A549 (cell line): ENCODE measurements around the gene CTCFL. TPM values are rescaled to one million over a fixed set of nuclear protein-coding genes. Genes with fewer than 3 reads are reported as not detected.
A peak's percentile ranks its signal among the peaks of the same experiment; 100 is the strongest.

ENCODE experiments used
- ATAC-seq, 2 experiments: fragments of 200-7000 bp in 1 of 2; fragments of >200 bp in 1 of 2; cut with Nextera tagmentation in 1 of 2; cut with Tn5 transposase in 1 of 2; 3 replicates each; pipeline versions ENCODE4 v1.8.0 to v1.9.1; 2018 to 2020; ENCODE audit warnings: mild to moderate bottlenecking in 1 of 2, moderate library complexity in 1 of 2
- CTCF ChIA-PET: fragments of 300-600 bp; sonication (Branson Sonifier 250); formaldehyde crosslinking; extraction: SDS; loops from one replicate; lab custom pipeline; 2021; ENCODE audit warnings: antibody characterized with exemption, inconsistent platforms; lab: Yijun Ruan, JAX
- POLR2A ChIA-PET: fragments of 350-600 bp; formaldehyde crosslinking; extraction: SDS; loops from one replicate; lab custom pipeline; 2021; ENCODE audit warnings: antibody characterized with exemption, inconsistent platforms; lab: Yijun Ruan, JAX
- DNase-seq, 2 experiments: peaks; one replicate each; pipeline versions ENCODE4 v3.0.0 to v3.0.0-alpha.2; 2011 to 2016; ENCODE audit warnings: low read depth in 1 of 2, low spot score in 1 of 2
- FAIRE-seq: peaks from 2 replicates; lab custom pipeline; 2011; peaks lifted over from hg19 to GRCh38; lab: Jason Lieb, UNC
- H3K27ac ChIP-seq, 2 experiments: fragments of >200 bp; sonication (Bioruptor Twin); formaldehyde crosslinking; 3 replicates each; pipeline ENCODE4 v1.5.1; 2016 to 2017
- H3K4me1 ChIP-seq: fragments of >200 bp; sonication (Bioruptor Twin); formaldehyde crosslinking; 3 replicates; pipeline ENCODE4 v1.6.1; 2016
- H3K4me2 ChIP-seq: fragments of >200 bp; sonication (Bioruptor Twin); formaldehyde crosslinking; 3 replicates; pipeline ENCODE4 v1.6.1; 2016
- H3K4me3 ChIP-seq: fragments of >200 bp; sonication (Bioruptor Twin); formaldehyde crosslinking; 3 replicates; pipeline ENCODE4 v1.5.1; 2016
- H3K9me3 ChIP-seq: fragments of >200 bp; sonication (Bioruptor Twin); formaldehyde crosslinking; 3 replicates; pipeline ENCODE4 v1.6.1; 2016
- BHLHE40 ChIP-seq: IDR thresholded peaks from 2 replicates; pipeline ENCODE4 v1.6.1; 2012; ENCODE audit warnings: low read depth, low read length, inconsistent platforms
- CBX8 ChIP-seq: fragments of 200-600 bp; sonication (generic); IDR thresholded peaks from 2 replicates; pipeline ENCODE4 v1.6.1; 2016
- CTCF ChIP-seq: fragments of >200 bp; sonication (Bioruptor Twin); formaldehyde crosslinking; IDR thresholded peaks from 3 replicates; pipeline ENCODE4 v1.5.1; 2016
- EP300 ChIP-seq, 2 experiments: fragments of >200 bp; sonication (Bioruptor Twin); formaldehyde crosslinking; IDR thresholded peaks; 2 replicates in 1 of 2; 3 replicates in 1 of 2; pipeline ENCODE4 v1.6.1; 2016 to 2017
- ESRRA ChIP-seq: fragments of 150-350 bp; IDR thresholded peaks from 2 replicates; pipeline ENCODE4 v1.6.1; 2014; ENCODE audit warnings: mild to moderate bottlenecking, low read length, borderline replicate concordance
- FOSL2 ChIP-seq, 2 experiments: fragments of 450-650 bp in 1 of 2; fragments of >200 bp in 1 of 2; sonication (Bioruptor Twin) in 1 of 2; formaldehyde crosslinking; IDR thresholded peaks; 2 replicates each; pipeline versions ENCODE4 v1.5.0 to v1.6.1; 2016 to 2020; ENCODE audit warnings: mild to moderate bottlenecking in 1 of 2, moderate library complexity in 1 of 2
- GATA3 ChIP-seq: IDR thresholded peaks from 2 replicates; pipeline ENCODE4 v1.6.1; 2012; ENCODE audit warnings: borderline replicate concordance
- HEYL ChIP-seq: fragments of 250-450 bp; sonication (Bioruptor Pico); IDR thresholded peaks from 2 replicates; pipeline ENCODE4 v1.8.0; 2021; ENCODE audit warnings: mild to moderate bottlenecking, moderate library complexity
- HOXB13 ChIP-seq: fragments of 250-450 bp; sonication (Bioruptor Pico); IDR thresholded peaks from 2 replicates; pipeline ENCODE4 v1.5.0; 2020; ENCODE audit warnings: low read depth, mild to moderate bottlenecking, moderate library complexity
- JUN ChIP-seq, 2 experiments: fragments of >200 bp; sonication (Bioruptor Twin); formaldehyde crosslinking; IDR thresholded peaks; 2 replicates in 1 of 2; 3 replicates in 1 of 2; pipeline ENCODE4 v1.6.1; 2016 to 2017
- JUNB ChIP-seq: fragments of >200 bp; sonication (Bioruptor Twin); formaldehyde crosslinking; IDR thresholded peaks from 2 replicates; pipeline ENCODE4 v1.6.1; 2016
- KDM1A ChIP-seq: fragments of 200-600 bp; sonication (generic); IDR thresholded peaks from 2 replicates; pipeline ENCODE4 v1.6.1; 2016; ENCODE audit warnings: low read depth, mild to moderate bottlenecking
- MAFK ChIP-seq: fragments of 450-650 bp; IDR thresholded peaks from 2 replicates; pipeline ENCODE4 v1.6.1; 2014; ENCODE audit not compliant: partially characterized antibody
- MAZ ChIP-seq: fragments of 150-350 bp; IDR thresholded peaks from 2 replicates; pipeline ENCODE4 v1.6.1; 2014; ENCODE audit warnings: antibody characterized with exemption, low read depth, low read length, borderline replicate concordance
- MYC ChIP-seq: IDR thresholded peaks from 2 replicates; pipeline ENCODE4 v1.6.1; 2012; ENCODE audit warnings: mild to moderate bottlenecking, inconsistent platforms, low read length, improper control_type of control experiment, borderline replicate concordance
- PHF8 ChIP-seq: fragments of 200-600 bp; sonication (generic); IDR thresholded peaks from 2 replicates; pipeline ENCODE4 v1.6.1; 2016; ENCODE audit warnings: low read depth, mild to moderate bottlenecking, antibody characterized with exemption, moderate library complexity, borderline replicate concordance
- POLR2AphosphoS2 ChIP-seq: conservative IDR thresholded peaks from 2 replicates; pipeline ENCODE4 v1.6.1; 2012; ENCODE audit warnings: low read length, improper control_type of control experiment, inconsistent platforms
- RAD21 ChIP-seq, 2 experiments: fragments of >200 bp in 1 of 2; sonication (Bioruptor Twin) in 1 of 2; formaldehyde crosslinking in 1 of 2; IDR thresholded peaks in 1 of 2; conservative IDR thresholded peaks in 1 of 2; 2 replicates in 1 of 2; 3 replicates in 1 of 2; pipeline ENCODE4 v1.6.1; 2012 to 2018; ENCODE audit warnings: inconsistent platforms in 1 of 2
- RFX5 ChIP-seq: fragments of 450-650 bp; IDR thresholded peaks from 2 replicates; pipeline ENCODE4 v1.7.1; 2014; ENCODE audit warnings: antibody characterized with exemption, mild to moderate bottlenecking, moderate library complexity
- RNF2 ChIP-seq: fragments of 200-600 bp; sonication (generic); IDR thresholded peaks from 2 replicates; pipeline ENCODE4 v1.6.1; 2016; ENCODE audit warnings: low read depth, mild to moderate bottlenecking, antibody characterized with exemption, moderate library complexity, borderline replicate concordance
- SMC3 ChIP-seq: fragments of >200 bp; sonication (Bioruptor Twin); formaldehyde crosslinking; IDR thresholded peaks from 3 replicates; pipeline ENCODE4 v1.6.1; 2018; ENCODE audit warnings: inconsistent platforms
- SREBF2 ChIP-seq: fragments of 450-650 bp; IDR thresholded peaks from 2 replicates; pipeline ENCODE4 v1.6.1; 2014; ENCODE audit warnings: mild to moderate bottlenecking, moderate library complexity
- TFCP2L1 ChIP-seq: fragments of 250-450 bp; sonication (Bioruptor Pico); IDR thresholded peaks from 2 replicates; pipeline ENCODE4 v1.5.0; 2021; ENCODE audit warnings: mild to moderate bottlenecking
- TP53 ChIP-seq: fragments of 250-450 bp; sonication (Bioruptor Pico); IDR thresholded peaks from 2 replicates; pipeline ENCODE4 v1.5.0; 2021; ENCODE audit warnings: mild to moderate bottlenecking, moderate library complexity
- ZC3H11A ChIP-seq: fragments of 450-650 bp; IDR thresholded peaks from 2 replicates; pipeline ENCODE4 v1.6.1; 2014; ENCODE audit warnings: antibody characterized with exemption, mild to moderate bottlenecking
- ZFP36 ChIP-seq: fragments of 450-650 bp; IDR thresholded peaks from 2 replicates; pipeline ENCODE4 v1.6.1; 2014; ENCODE audit warnings: borderline replicate concordance; ENCODE audit not compliant: partially characterized antibody
- ZNF302 ChIP-seq: fragments of 250-450 bp; sonication (Bioruptor Pico); IDR thresholded peaks from 2 replicates; pipeline ENCODE4 v1.9.0; 2021; ENCODE audit warnings: inconsistent platforms, mild to moderate bottlenecking, moderate library complexity
- WGBS: methylation state at CpG from one replicate; pipeline ENCODE4 v1.1.6; 2017; ENCODE audit errors: missing lambda C conversion rate; 5-methylcytosine and 5-hydroxymethylcytosine counted together
- polyA plus RNA-seq, 4 experiments: library from polyadenylated mRNA; depleted of rRNA in 3 of 4; stranded (reverse); fragments of >200 nt; fragmentation: RNase III in 1 of 4; extraction: RNeasy Plus Mini Kit Qiagen cat#74134 plus additional on column Dnase treatment in 1 of 4; gene quantifications; 2 replicates in 3 of 4; 3 replicates in 1 of 4; pipeline ENCODE4 v1.2.3, GENCODE V29; 2011 to 2017

CTCFL gene
- polyA plus RNA-seq, 2 of the 4 experiments (the other 2 are of a cell fraction): 0.03 TPM

GRCh38 chr20:57526885-57527460 is 2.0 kb upstream of the CTCFL start:
- WGBS: 44% methylated on average over 19 of the region's 19 CpGs
- Histone ChIP-seq H3K4me3 (no peak overlapping the region), H3K27ac (no peak overlapping the region), H3K9me3 (no peaks in the 10 kb centered on the region), H3K4me2 (no peak overlapping the region), H3K4me1 (peaks cover 6% of the 10 kb centered on the region; the same call in 1 of the 3 replicates)
- ChIA-PET CTCF (interaction anchor here (0.9 to 2.3 kb wide), 6 partner anchors 10 to 684 kb away, joined by 3 to 14 read pairs (median 6); no protein-coding TSS in a partner anchor), POLR2A (no interaction called here)
- FAIRE-seq: no peak
- DNase-seq: no peak
- peak in 1 of 2 experiments; percentile 30; a peak in 3 of 6 replicates for ATAC-seq
- TF ChIP-seq HOXB13 (CRISPR knock-in tag) (no peak), JUNB (no peak), PHF8 (no peak), MAZ (no peak), TFCP2L1 (CRISPR knock-in tag) (no peak), BHLHE40 (no peak), RFX5 (no peak), MYC (no peak), ZC3H11A (no peak), RNF2 (no peak), EP300 (IDR thresholded peaks at IDR 0.05) (no peak), SREBF2 (no peak), ZNF302 (no peak), ESRRA (no peak), KDM1A (no peak), FOSL2 (IDR thresholded peaks at IDR 0.05) (no peak), FOSL2 (CRISPR knock-in tag; IDR thresholded peaks at IDR 0.05) (no peak), MAFK (no peak), TP53 (CRISPR knock-in tag) (no peak), HEYL (CRISPR knock-in tag) (no peak)

- Histone ChIP-seq H3K27ac (peak overlapping the region in 1 of 2 experiments; percentile 16; a peak in 1 of 6 replicates), H3K4me2 (0 out of 3 replicates have a peak overlapping the region, but pooled peaks have one; percentile 30), H3K9me3 (no peaks in the 10 kb centered on the region), H3K4me3 (no peak overlapping the region), H3K4me1 (peaks cover 6% of the 10 kb centered on the region; the same call in 1 of the 3 replicates)
- no peak for TF ChIP-seq POLR2AphosphoS2
- no peak for TF ChIP-seq CBX8
- no peak for TF ChIP-seq JUN (IDR thresholded peaks at IDR 0.05)
- no peak for TF ChIP-seq SREBF2
- no peak for TF ChIP-seq ZFP36
- no peak for TF ChIP-seq MAFK
- TF ChIP-seq GATA3: no peak
- TF ChIP-seq SMC3: peak; percentile 21; the same call in 1 of the 3 replicates
- TF ChIP-seq CTCF: peak; percentile 15; the same call in 1 of the 3 replicates
- no peak for TF ChIP-seq RAD21 (conservative IDR thresholded peaks at IDR 0.05 in 1 of 2, IDR thresholded peaks at IDR 0.05 in 1 of 2)
- ChIA-PET POLR2A (no interaction called here), CTCF (interaction anchor here (0.9 to 2.3 kb wide), 3 partner anchors 12 to 71 kb away, joined by 3 to 14 read pairs (median 6); no protein-coding TSS in a partner anchor)
- DNase-seq (peak in 1 of 2 experiments; percentile 42), ATAC-seq (peak in 1 of 2 experiments; percentile 74; a peak in 3 of 6 replicates), FAIRE-seq (no peak)
- 0% methylated on average over 1 of the region's 17 CpGs for WGBS
Measured at GRCh38 chr20:57526087-57526884, 1.3 kb upstream of the CTCFL start.
